Measurements from ENCODE around the gene RAET1E.

Gene RAET1E

GRCh38 chr6:149890629-149891045, 7.3 kb downstream of the RAET1E start:
- DNase-seq (ENCODE audit: low read depth in 3 of 3) = no peak

GRCh38 chr6:149889326-149889725, 8.6 kb downstream of the RAET1E start:
- no peak for DNase-seq (ENCODE audit: low read depth in 3 of 3)

- DNase-seq (ENCODE audit: low read depth in 3 of 3) = no peak
Measured at GRCh38 chr6:149888659-149889058, 9.3 kb downstream of the RAET1E start.

GRCh38 chr6:149888093-149888492, 9.8 kb downstream of the RAET1E start:
- DNase-seq (ENCODE audit: low read depth in 3 of 3) = no peak

- DNase-seq (ENCODE audit: low read depth in 3 of 3) = no peak
Measured at GRCh38 chr6:149887343-149887742, 10.6 kb downstream of the RAET1E start.

GRCh38 chr6:149885888-149886287, 12.0 kb downstream of the RAET1E start:
- no peak for DNase-seq (ENCODE audit: low read depth in 3 of 3)

- DNase-seq (ENCODE audit: low read depth in 3 of 3) = no peak
Measured at GRCh38 chr6:149884617-149885016, 13.3 kb downstream of the RAET1E start.

GRCh38 chr6:149884215-149884614, 13.7 kb downstream of the RAET1E start:
- no peak for DNase-seq (ENCODE audit: low read depth in 3 of 3)

GRCh38 chr6:149881860-149882259, 16.1 kb downstream of the RAET1E start:
- no peak for DNase-seq (ENCODE audit: low read depth in 3 of 3)

- no peak for DNase-seq (ENCODE audit: low read depth in 3 of 3)
Measured at GRCh38 chr6:149881066-149881766, 16.7 kb downstream of the RAET1E start.

GRCh38 chr6:149877659-149878058, 20.3 kb downstream of the RAET1E start:
- no peak for DNase-seq (ENCODE audit: low read depth in 3 of 3)

- no peak for DNase-seq (ENCODE audit: low read depth in 3 of 3)
Measured at GRCh38 chr6:149876241-149876933, 21.5 kb downstream of the RAET1E start.

- no peak for DNase-seq (ENCODE audit: low read depth in 3 of 3)
Measured at GRCh38 chr6:149872233-149872632, 25.7 kb downstream of the RAET1E start.

GRCh38 chr6:149871182-149871581, 26.7 kb downstream of the RAET1E start:
- DNase-seq (ENCODE audit: low read depth in 3 of 3) = no peak

- DNase-seq (ENCODE audit: low read depth in 3 of 3) = no peak
Measured at GRCh38 chr6:149869275-149869892, 28.5 kb downstream of the RAET1E start.

- DNase-seq (ENCODE audit: low read depth in 3 of 3) = no peak
Measured at GRCh38 chr6:149867876-149868640, 29.9 kb downstream of the RAET1E start.

GRCh38 chr6:149864578-149865535, 33.1 kb downstream of the RAET1E start:
- peak in 1 of 3 donors; percentile 25 for DNase-seq (ENCODE audit: low read depth in 3 of 3)

- peak; percentile 70 to 76 (median 70) for DNase-seq (ENCODE audit: low read depth in 3 of 3)
Measured at GRCh38 chr6:149863698-149864577, 34.0 kb downstream of the RAET1E start, which contains the start of gene LRP11. Gene LRP11, minus strand, starts transcription at chr6:149864359. Its CDS starts 339 bp downstream, at chr6:149864020.

GRCh38 chr6:149862922-149863697, 34.8 kb downstream of the RAET1E start:
- peak in 2 of 3 donors; percentile 13 to 32 for DNase-seq (ENCODE audit: low read depth in 3 of 3)
